B cell (primary cell): ENCODE results near the gene COG4. TPM values are rescaled to one million over a fixed set of nuclear protein-coding genes. Genes with fewer than 3 reads are reported as not detected.

ENCODE experiments used
- ATAC-seq: fragments of 200-7000 bp; cut with Tn5 transposase; one replicate; pipeline ENCODE4 v1.10.0; 2021; ENCODE audit warnings: low read depth, mild to moderate bottlenecking, moderate number of reproducible peaks, moderate library complexity
- CTCF ChIA-PET: fragments of 350-600 bp; sonication (Branson Sonifier 250); formaldehyde crosslinking; loops from one replicate; lab custom pipeline; 2021; ENCODE audit warnings: antibody characterized with exemption, inconsistent platforms; lab: Charles Lee
- POLR2A ChIA-PET: fragments of 350-600 bp; sonication (Branson Sonifier 250); formaldehyde crosslinking; loops from one replicate; lab custom pipeline; 2021; ENCODE audit warnings: antibody characterized with exemption; lab: Charles Lee
- DNase-seq: peaks from one replicate; pipeline ENCODE4 v3.0.0; 2013
- H2AFZ ChIP-seq: 2 replicates; pipeline ENCODE4 v1.6.1; 2012; ENCODE audit warnings: mild to moderate bottlenecking, low read depth, low read length; ENCODE audit not compliant: insufficient read depth, poor library complexity, severe bottlenecking
- H3K27ac ChIP-seq, 2 donors: 1 replicate in 1 of 2; 2 replicates in 1 of 2; pipeline ENCODE4 v1.5.1; 2012 to 2013; ENCODE audit warnings: low read length in 2 of 2, mild to moderate bottlenecking in 2 of 2, moderate library complexity in 1 of 2
- H3K27me3 ChIP-seq, 4 experiments: fragments of 200-600 bp in 1 of 4; sonication (generic) in 1 of 4; replicated peaks in 1 of 4; 1 replicate in 2 of 4; 2 replicates in 2 of 4; pipeline versions ENCODE4 v1.6.1 to v1.7.0; 2013 to 2016; ENCODE audit warnings: low read length in 3 of 4, mild to moderate bottlenecking in 2 of 4, mixed read lengths in 1 of 4, moderate library complexity in 1 of 4; ENCODE audit not compliant: insufficient read depth in 4 of 4, control insufficient read depth in 3 of 4; ENCODE audit errors: control extremely low read depth in 1 of 4
- H3K36me3 ChIP-seq, 2 experiments: replicated peaks in 1 of 2; 1 replicate in 1 of 2; 2 replicates in 1 of 2; pipeline versions ENCODE4 v1.6.1 to v1.7.1; 2013; ENCODE audit warnings: low read length in 1 of 2; ENCODE audit not compliant: insufficient read depth in 2 of 2, control insufficient read depth in 1 of 2; ENCODE audit errors: control extremely low read depth in 1 of 2, extremely low read depth in 1 of 2
- H3K4me1 ChIP-seq, 2 donors: fragments of 200-600 bp in 1 of 2; sonication (generic) in 1 of 2; 1 replicate in 1 of 2; 2 replicates in 1 of 2; pipeline versions ENCODE4 v1.5.1 to v1.6.1; 2013 to 2017; ENCODE audit warnings: low read length in 2 of 2; ENCODE audit not compliant: control insufficient read depth in 2 of 2, insufficient read depth in 2 of 2
- H3K4me2 ChIP-seq: replicated peaks from 2 replicates; pipeline ENCODE3; 2012; ENCODE audit warnings: mild to moderate bottlenecking, low read depth, low read length; ENCODE audit not compliant: poor library complexity, severe bottlenecking
- H3K4me3 ChIP-seq, 5 experiments: fragments of 200-600 bp in 1 of 5; sonication (generic) in 1 of 5; 1 replicate in 3 of 5; 2 replicates in 2 of 5; pipeline versions ENCODE4 v1.5.1 to v1.7.0; 2011 to 2016; ENCODE audit warnings: low read length in 4 of 5, mild to moderate bottlenecking in 4 of 5, low read depth in 2 of 5, control low read depth in 1 of 5, moderate library complexity in 1 of 5; ENCODE audit not compliant: insufficient read depth in 1 of 5; ENCODE audit errors: control extremely low read depth in 1 of 5, extremely low read depth in 1 of 5
- H3K79me2 ChIP-seq: fragments of 200-600 bp; sonication (generic); one replicate; pipeline ENCODE4 v1.6.0; 2016; ENCODE audit warnings: low read length; ENCODE audit not compliant: control insufficient read depth, insufficient read depth
- H3K9ac ChIP-seq: fragments of 200-600 bp; sonication (generic); 2 replicates; pipeline ENCODE4 v1.6.1; 2017; ENCODE audit warnings: mild to moderate bottlenecking, low read length, moderate library complexity
- H3K9me3 ChIP-seq, 3 donors: one replicate each; pipeline versions ENCODE4 v1.6.1 to v1.7.1; 2013; ENCODE audit warnings: low read length in 2 of 3; ENCODE audit not compliant: control insufficient read depth in 2 of 3, insufficient read depth in 1 of 3; ENCODE audit errors: control extremely low read depth in 1 of 3
- H4K20me1 ChIP-seq: 2 replicates; pipeline ENCODE4 v1.6.0; 2012; ENCODE audit warnings: mild to moderate bottlenecking, low read length; ENCODE audit not compliant: insufficient read depth, control insufficient read depth, poor library complexity, severe bottlenecking
- H3K27ac Mint-ChIP-seq: one replicate; pipeline ENCODE4 v1.8.0; 2021; ENCODE audit warnings: mixed read lengths
- H3K27me3 Mint-ChIP-seq: one replicate; pipeline ENCODE4 v1.8.0; 2021; ENCODE audit warnings: mixed read lengths
- H3K4me1 Mint-ChIP-seq: one replicate; pipeline ENCODE4 v1.8.0; 2021; ENCODE audit warnings: mixed read lengths
- H3K4me3 Mint-ChIP-seq: one replicate; pipeline ENCODE4 v1.8.0; 2021; ENCODE audit warnings: mixed read lengths
- H3K9me3 Mint-ChIP-seq: one replicate; pipeline ENCODE4 v1.8.0; 2022; ENCODE audit warnings: mixed read lengths; ENCODE audit not compliant: insufficient read depth
- EZH2 ChIP-seq: IDR thresholded peaks from 2 replicates; pipeline ENCODE4 v1.6.1; 2012; ENCODE audit warnings: borderline replicate concordance, low read depth, mild to moderate bottlenecking, moderate library complexity, low read length; ENCODE audit not compliant: insufficient read depth, poor library complexity, severe bottlenecking
- WGBS: methylation state at CpG from one replicate; pipeline ENCODE4 v1.1.5; 2013; ENCODE audit warnings: missing lambda C conversion rate; ENCODE audit not compliant: insufficient coverage; 5-methylcytosine and 5-hydroxymethylcytosine counted together
- intact Hi-C: fragments of 100-400 bp; cut with micrococcal nuclease; formaldehyde crosslinking; loops from one replicate; pipeline ENCODE4 v1.10.0; 2022
- polyA plus RNA-seq: library from polyadenylated mRNA; depleted of rRNA; stranded (reverse); fragments of >200 nt; gene quantifications from 2 replicates; pipeline ENCODE4 v1.2.3, GENCODE V29; 2012
- total RNA-seq, 2 donors: library from RNA; stranded (reverse); fragments of 120-200 nt in 1 of 2; gene quantifications; 1 replicate in 1 of 2; 2 replicates in 1 of 2; pipeline versions ENCODE4 v1.2.3 to v1.2.4, GENCODE V29; 2013 to 2022
- TF ChIP-seq, protein P1 (sequence below): fragments of 200-600 bp; IDR thresholded peaks from one replicate; pipeline ENCODE4 v1.8.0; 2022; ENCODE audit warnings: antibody characterized with exemption, mild to moderate bottlenecking

COG4 gene
- total and polyA plus RNA-seq, 2 donors (not counting 1 experiment from before 2014, with no cell fraction given), result 49.4 to 60.6 TPM

DNA sequence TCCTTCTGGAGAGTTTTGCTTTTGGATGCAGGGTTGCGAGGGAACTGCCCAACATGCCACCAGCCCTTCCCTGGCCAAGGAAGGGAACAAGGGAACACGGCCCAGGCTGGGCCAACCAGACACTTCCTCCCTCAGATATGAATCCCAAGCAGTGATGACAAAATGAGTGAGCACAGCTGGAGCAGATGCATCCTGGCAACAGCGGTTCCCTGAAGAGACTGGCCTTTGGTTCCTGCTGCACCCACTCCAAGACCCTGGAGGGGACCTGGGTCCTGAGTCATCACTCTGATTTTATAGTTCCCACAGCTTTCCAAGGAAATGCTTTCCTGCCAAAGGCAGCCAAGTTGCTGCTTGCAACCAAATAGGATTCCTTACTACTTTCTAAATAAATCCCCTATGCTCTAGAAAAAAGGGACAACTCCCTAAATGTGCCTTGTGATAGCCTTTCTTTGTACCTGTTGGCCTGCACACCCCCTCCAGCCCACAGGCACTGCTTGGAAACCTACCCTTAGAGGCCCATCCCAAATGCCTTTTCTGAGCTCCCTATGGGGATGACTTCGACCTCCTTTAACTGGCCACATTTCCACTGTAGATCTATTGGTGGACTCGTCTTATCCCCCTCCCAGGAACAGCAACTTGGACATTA lies 89.8 kb downstream of the COG4 start:
- POLR2A ChIA-PET, result interaction anchor here (1.0 to 1.5 kb wide), 4 partner anchors 21 to 53 kb away, joined by 3 to 7 read pairs (median 6); partner anchors contain the start of gene FCSK
- peak; percentile 5 for DNase-seq

More for the DNA sequence above, 89.8 kb downstream of the COG4 start:
- Mint-ChIP-seq H3K27me3 (no peaks in the 10 kb centered on the region), H3K4me3 (peak overlapping the region; percentile 79), H3K9me3 (no peaks in the 10 kb centered on the region), H3K4me1 (peaks cover 83% of the 10 kb centered on the region), H3K27ac (peak overlapping the region; percentile 88)
- ATAC-seq, result no peak
- Histone ChIP-seq H3K4me3 (no peak overlapping the region), H3K36me3 (peaks cover 0 to 2% of the 10 kb centered on the region in 2 experiments), H2AFZ (no peak overlapping the region), H4K20me1 (peaks cover 19% of the 10 kb centered on the region), H3K9me3 (no peaks in the 10 kb centered on the region), H3K27me3 (no peaks in the 10 kb centered on the region), H3K4me2 (peak overlapping the region; percentile 66), H3K9ac (no peak overlapping the region), H3K27ac (peak overlapping the region; percentile 76 to 100), H3K79me2 (peaks cover 60% of the 10 kb centered on the region), H3K4me1 (peaks cover 79 to 86% of the 10 kb centered on the region in 2 donors)
- 51% methylated on average over 4 of the region's 5 CpGs for WGBS
- TF ChIP-seq EZH2, result no peak
- TF ChIP-seq, protein P1, sequence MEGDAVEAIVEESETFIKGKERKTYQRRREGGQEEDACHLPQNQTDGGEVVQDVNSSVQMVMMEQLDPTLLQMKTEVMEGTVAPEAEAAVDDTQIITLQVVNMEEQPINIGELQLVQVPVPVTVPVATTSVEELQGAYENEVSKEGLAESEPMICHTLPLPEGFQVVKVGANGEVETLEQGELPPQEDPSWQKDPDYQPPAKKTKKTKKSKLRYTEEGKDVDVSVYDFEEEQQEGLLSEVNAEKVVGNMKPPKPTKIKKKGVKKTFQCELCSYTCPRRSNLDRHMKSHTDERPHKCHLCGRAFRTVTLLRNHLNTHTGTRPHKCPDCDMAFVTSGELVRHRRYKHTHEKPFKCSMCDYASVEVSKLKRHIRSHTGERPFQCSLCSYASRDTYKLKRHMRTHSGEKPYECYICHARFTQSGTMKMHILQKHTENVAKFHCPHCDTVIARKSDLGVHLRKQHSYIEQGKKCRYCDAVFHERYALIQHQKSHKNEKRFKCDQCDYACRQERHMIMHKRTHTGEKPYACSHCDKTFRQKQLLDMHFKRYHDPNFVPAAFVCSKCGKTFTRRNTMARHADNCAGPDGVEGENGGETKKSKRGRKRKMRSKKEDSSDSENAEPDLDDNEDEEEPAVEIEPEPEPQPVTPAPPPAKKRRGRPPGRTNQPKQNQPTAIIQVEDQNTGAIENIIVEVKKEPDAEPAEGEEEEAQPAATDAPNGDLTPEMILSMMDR, result no peak
- intact Hi-C loops, result no loop called here
- CTCF ChIA-PET, result interaction anchor here (1.1 to 1.6 kb wide), 5 partner anchors 15 to 61 kb away, joined by 3 to 9 read pairs (median 4); partner anchors contain the start of gene FCSK
